Globus pallidus (tissue), 1 donor: ENCODE results near the gene TAS2R38.
"Not testable (repeated sequence)": the region's sequence is repeated elsewhere in the genome, so short reads cannot be mapped to it uniquely, and the experiment has no call there.

Experiments used
- DNase-seq: peaks from one replicate; pipeline ENCODE4 v3.0.0-alpha.2; 2015; ENCODE audit warnings: low spot score

TAS2R38 gene

DNA sequence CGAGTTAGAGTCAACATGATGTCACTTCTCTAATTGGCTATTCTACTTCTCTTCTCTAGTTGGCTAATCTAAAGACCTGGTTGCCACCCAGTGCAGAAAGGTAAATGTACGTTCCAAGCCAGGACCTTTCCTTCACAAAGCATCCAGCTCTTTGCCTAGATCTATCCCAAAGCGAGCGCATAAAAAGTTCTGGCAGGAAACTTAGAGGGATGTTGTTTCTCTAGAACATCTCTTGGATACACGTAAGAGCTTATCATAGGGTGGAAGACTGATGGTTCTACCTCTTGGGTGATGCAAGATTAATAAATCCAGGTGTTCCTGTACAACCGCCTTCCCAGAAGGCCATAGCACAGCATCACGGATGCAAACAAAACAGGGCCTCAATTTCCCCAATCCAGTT is at the start of gene TAS2R38:
TSS of gene TAS2R38 (minus strand) at position 101 of the 400 bp plus-strand sequence. CDS start at position 17, 84 bp downstream.
- DNase-seq, result no peak

DNA sequence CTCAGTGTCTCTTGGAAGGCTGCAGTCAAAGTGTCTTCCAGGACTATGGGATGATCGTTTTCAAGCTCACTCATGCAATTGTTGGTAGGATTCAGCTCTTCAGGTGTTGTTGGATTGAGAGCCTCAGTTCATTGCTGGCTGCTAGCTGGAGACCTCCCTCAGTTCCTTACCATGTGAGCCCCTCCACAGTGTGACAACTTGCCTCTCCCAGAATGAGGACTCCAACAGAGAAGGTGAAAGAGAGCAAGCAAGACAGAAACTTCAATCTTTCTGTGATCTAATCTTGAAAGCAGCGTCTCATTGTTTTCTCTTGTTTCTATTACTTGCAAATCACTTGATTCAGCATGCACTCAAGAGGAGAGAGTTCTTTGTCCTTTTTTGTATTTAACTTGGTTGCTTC is 44.6 kb upstream of the TAS2R38 start:
- DNase-seq, result no peak

DNA sequence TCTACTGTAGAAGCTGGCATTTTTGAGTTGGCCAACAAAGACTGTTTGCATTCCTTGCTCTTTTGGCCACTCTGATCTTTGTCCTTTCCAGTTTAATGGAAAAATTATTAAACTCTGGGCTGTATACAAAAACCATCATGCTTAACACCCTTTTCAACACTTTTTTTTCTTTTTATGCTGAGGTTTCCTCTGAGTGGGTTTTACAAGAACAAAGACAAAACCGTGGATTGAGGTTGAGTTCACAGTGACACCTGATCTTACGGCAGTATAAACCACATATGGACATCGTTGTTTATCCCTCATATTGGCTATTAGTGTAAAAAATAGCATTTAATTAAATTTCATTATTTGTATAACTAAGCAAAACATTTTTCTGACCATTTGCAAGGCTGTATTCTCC is 43.9 kb upstream of the TAS2R38 start:
- DNase-seq, result no peak

DNA sequence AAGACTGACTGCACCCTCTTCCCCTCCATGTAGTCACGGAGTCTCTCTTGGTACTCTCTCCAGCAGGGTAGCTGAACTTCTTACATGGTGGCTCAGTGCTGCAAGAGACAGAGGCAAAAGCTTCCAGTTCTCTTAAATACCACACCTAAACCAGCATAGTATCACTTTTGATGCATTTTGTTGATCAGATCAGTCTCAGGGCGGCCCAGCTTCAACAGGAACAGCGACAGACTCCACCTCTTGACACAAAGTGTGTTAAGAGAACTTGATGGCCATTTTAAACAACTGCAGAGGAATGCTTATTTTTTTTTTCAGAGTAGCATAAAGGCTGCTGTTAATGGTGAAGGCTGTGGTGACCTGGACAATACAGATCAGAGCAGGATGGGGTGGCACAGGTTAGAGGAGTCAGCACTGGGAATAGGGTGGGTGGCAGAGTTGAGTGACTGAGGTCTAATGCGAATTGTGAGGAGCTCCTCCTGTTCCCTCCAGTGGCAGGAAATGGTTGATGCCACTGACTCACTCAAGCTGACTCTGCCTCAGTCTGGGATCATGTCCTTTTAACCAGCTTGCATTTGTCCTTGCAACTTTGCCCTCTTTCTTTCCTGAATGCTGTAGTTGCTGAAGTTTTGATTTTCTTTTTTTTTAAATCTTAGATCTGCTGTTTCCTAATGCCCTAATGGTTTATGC is 39.4 kb upstream of the TAS2R38 start:
- no peak for DNase-seq

DNA sequence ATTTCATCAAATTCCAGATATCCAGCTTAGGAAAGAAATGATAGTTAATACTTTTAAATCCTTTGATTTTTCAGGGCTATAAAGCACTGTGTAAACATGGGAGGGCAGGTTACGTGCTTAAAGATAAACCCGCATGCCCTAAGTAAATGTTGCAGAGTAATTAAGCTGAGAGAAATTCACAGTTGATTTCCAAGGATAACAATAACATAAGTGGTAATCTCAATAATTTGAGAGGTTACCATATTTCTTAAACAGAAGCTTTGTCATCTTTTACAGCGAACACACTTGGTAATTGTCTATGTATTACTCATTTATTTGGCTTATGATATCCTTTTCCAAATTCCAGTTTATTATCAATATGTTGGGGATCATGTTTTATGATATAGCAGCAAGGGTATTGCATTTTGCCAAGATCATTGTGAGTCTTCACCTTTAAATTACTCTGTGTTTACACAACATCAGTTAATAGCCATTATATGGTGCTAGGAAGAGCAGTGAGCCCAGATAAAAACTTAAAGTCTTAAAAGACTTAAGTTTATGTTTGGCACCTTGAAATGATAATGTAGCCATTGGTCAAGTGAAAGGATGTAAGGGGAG is 37.5 kb upstream of the TAS2R38 start:
- no peak for DNase-seq

DNA sequence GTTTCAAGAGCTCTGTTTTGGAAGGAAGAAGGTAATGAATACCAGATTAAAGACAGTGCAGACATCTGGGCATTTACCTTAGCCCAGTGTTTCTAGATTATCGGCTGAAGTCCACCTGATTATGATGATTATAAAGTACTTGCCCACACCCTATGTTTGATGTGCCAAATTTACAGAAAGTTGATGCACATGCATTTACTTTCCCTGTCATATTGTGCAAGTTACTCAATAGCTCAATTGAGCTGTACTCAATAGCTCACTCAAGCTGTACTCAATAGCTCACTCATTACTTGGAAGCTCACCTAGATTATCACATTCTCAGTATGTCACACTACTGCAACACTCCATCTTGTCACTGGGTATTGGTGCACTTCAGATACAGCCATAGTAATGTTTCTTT is 35.6 kb upstream of the TAS2R38 start:
- DNase-seq, result no peak

DNA sequence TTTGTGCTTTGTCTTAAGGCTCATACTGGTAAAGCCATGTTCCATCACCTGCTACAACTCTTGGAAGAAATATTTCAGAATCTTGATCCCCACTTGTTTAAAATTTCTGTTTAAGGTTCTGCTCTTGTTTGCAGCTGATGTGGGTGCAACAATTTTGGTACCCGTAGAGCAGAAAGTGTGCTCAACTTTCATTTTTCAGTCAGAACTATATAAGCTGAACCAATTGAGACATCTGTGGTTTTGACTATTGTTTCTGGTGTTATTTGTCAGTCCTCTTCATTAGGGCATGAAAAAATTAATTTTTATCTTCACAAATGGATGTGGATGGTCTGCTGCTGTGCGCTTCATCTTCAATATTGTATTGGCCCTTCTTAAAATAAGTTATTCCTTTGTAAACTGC is 33.0 kb upstream of the TAS2R38 start:
- no peak for DNase-seq

DNA sequence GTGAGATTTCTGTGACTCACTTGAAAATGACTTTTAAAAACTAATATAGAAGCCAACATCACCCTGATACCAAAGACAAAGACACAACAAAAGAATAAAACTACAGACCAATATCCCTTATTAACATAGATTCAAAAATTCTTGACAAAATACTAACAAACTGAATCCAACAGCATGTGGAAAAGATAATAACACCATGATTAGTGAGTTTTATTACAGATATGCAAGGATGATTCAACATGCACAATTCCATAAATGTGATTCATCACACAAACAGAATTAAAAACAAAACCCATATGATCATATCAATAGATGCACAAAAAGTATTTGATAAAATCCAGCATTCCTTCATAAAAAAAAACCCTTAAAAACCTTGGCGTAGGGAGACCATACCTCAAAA is 28.6 kb upstream of the TAS2R38 start:
- DNase-seq, result no peak

DNA sequence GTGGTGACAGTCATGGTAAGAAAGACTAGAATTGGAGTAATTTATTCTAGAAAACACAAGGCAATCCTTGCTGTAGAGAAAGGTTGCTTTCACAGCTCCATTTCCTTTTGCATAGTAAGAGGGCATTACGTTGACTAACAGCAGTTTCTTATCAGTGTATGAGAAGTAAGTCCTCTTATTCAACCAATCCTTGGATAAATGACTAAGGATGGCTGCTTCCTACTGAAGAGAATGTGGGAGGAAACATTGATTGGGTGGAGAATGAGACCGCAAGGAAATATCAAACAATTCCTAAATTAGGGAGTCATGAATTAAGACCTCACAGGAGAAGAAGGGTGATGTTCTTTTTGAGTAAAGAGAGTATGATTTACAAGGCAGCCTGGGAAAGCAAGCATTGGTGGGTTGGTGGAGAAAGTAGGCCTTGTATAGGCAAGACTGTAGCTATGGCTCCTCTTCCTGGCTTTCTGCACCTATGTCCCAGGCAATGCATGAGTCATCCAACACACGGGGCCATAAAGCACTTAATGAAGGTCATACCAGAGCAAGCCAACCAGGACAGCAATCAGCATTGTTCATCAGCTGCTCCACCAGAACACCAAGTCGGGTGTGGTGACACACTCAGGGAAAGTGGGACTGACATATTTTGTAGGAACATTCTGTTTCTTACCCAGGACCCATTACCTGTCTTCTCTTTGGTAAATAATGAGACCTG is 27.7 kb upstream of the TAS2R38 start:
- DNase-seq, result no peak

DNA sequence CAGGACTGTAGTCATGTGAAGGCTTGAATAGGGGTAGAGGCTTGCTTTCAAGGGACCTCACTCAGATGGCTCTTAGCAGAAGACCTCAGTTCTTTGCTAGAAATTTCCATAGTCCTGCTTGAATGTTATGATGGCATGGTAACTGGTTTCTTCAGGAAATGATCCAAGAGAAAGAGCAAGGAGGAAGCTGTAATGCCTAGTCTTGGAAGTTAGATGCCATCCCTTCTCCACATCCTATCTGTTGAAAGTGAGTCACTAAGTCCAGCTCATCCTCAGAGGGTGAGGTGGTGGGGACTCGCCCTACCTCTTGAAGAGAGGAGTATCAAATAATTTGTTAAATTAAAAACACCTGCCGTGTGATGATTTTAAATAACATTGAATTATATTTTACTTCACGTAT is 26.7 kb upstream of the TAS2R38 start:
- DNase-seq, result no peak

DNA sequence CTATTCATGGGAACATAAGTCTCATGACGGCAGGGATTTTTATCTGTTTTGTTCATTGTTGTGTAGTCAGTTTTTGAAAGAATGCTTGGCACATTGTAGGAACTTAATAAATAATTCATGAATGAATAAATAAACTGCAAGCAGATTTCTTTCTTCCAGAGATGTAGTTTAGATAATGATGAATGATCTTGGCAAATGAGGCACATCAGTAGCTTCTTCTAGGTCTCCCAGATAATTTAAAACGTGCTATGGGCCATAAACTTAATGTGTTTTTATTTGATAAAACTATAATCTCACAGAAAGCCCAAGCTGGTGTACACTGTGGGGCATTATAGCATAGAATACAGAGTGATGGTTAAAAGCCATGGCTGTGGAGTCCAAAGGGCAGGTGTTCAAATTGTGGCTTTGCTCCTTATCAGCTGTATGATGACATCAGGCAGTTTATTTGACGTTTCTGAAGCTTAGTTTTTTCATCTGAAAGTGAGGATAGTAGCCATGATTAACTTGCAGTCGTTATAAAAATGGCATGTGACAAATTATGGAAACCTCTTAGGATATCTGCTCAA is 25.6 kb upstream of the TAS2R38 start:
- DNase-seq, result no peak

DNA sequence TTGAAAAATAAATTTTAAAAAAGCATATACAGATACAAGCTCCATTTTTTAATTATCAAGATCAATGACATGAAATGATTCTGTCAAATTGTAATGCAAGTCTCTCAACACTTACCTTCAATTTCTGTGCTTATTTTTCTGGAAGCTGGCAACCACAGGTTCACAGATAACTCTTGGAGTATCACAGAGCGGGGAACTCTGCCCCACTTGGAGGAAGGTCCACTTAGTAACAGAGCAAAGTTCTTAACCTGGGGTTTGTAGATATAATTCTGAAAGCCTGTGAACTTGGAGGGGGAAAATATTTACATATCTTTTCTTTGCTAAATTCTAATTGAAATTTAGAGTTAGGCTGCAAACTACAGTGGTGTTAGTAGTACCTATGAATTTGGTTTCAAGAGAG is 19.8 kb upstream of the TAS2R38 start:
- no peak for DNase-seq

DNA sequence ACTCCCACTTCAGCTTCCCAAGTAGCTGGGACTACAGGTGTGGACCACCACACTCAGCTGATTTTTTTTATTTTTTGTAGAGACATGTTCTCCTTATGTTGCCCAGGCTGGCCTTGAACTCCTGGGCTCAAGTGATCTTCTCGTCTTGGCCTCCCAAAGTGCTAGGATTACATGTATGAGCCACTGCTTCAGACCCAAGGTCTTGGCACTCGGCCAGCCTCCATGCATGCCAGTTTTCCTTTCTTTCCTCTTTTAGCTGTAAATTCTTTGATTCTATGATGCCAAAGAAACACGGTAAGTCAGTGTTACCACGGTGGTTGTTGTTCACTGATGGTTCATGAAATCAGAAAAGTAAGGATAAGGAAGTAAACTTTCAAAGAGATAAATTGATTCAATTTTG is 19.1 kb upstream of the TAS2R38 start:
- DNase-seq, result no peak

DNA sequence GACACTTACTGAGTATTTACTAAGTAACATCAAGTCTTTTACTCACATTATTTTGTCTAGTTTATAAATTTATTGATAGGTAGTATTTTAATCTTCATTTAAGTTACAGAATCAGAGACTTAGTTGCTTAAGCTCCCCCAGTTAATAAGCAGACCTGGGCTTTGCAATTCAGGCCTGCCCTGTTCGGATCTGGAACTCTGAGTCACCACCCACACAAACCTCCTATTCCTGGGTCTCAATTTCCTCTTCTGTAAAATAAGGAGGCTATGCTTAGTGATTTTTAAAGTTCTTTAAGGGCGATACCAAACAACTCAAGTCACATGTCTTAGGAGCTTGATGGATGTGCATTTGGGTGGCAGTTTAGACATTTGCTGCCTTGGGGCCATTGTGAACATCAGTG is 18.6 kb upstream of the TAS2R38 start:
- DNase-seq, result no peak

DNA sequence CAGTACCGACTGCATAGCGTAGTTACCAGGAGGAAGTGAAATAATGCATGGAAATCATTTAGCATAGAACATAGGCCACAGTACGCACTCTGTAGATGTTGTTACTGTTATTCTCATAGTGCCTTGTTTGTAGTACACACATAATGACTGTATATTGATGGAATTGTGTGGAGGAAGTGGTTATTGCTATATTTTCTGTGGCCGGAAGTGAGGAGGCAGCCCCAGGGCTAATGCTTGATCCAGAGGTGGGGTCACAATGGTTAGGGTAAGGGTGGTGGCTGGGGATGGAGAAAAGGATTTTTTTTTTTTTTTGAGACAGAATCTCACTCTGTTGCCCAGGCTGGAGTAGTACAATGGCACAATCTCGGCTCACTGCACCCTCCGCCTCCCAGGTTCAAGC is 17.6 kb upstream of the TAS2R38 start:
- no peak for DNase-seq

DNA sequence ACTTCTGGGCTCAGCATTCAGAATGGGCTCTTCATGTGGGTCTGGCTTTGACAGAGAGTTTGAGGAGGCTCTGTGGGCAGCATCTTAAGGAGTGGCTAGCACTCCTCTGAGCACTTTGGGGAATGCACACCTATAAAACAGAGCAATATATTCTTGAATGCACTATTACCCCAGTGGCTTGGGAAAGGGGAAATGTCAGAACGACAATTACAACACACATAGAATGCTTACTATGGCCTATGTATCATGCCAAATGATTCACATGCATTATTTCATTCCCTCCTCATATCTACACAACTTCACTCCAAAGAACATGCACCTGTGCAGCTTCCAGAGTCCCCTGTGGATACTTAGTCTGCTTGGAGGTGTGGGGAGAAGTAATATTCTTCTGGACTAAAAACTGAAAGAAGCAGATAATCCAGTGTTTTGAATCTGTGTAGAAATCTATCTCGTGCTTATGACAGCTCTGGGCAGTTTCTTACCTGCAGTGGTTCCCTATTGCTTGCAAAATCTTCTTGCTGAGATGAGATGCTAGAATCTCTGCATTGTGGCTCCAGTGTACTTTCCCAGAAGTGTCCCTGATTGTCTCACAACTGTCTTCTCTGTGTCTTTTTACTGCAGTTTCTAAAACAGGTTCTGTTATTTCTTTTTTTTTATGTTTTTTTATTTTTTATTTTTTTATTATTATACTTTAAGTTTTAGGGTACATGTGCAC is 16.6 kb upstream of the TAS2R38 start:
- DNase-seq, result no peak

DNA sequence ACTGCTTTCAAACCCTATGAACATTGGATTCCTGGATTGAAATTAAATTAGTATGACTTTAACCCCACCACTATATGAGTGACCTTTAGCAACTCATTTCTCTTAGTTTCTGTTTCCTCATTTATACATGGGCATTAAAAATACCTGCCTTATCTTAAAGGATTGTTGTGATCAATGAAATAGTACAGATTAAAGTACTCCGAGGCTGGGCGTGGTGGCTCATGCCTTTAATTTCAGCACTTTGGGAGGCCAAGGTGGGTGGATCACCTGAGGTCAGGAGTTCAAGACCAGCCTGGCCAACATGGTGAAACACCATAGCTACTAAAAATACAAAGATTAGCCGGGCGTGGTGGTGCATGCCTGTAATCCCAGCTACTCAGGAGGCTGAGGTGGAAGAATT is 14.2 kb upstream of the TAS2R38 start:
- DNase-seq, result not testable (repeated sequence)

DNA sequence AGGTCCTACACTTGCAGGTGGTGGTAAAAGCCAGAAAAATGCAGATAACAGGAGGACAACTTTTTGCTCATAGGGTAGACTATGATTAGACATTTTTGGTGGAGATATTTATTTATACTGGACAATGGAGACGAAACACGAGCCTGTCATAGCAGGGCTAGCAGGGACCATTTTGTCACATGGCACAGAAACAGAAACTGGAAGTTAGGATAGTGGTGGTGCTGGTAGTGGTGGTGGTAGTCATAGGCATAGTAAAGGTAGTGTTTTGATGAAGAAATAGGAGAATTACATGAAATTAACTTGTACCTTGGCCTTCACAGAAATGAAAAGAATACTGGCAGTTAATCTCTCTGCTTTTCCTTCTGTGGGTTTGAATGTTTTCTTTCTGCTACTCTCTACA is 13.3 kb upstream of the TAS2R38 start:
- DNase-seq, result no peak

DNA sequence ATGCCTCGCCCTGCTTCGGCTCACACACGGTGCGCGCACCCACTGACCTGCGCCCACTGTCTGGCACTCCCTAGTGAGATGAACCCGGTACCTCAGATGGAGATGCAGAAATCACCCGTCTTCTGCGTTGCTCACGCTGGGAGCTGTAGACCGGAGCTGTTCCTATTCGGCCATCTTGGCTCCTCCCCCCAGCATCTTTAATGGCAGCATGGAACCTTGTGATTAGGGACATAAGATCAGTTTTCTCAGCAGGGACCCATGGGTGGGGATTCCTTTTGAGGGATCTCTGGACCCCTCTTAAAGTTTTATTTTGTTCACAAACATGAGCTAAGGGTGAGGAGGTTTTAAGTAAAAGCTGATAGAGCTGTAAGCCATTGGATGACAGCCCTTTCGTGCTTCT is 12.4 kb upstream of the TAS2R38 start:
- DNase-seq, result not testable (repeated sequence)

DNA sequence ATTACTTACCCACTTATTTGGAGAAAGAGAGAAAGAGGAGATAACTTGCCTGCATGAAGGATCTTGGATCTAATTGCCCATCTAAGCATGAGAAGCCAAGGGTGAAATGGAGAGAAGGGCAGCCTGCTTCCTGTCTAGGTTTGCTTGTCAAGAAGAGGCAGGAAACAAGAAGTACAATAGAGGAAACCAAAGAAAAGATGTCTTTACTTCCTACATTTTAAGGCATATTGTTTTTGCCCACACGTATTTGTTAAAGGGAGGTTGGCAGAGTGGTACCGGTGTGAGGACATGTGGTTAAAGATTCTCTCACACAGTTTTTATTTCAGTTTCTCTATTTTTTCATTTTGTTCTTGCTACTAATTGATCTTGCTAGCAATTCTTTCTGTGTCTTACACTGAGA is 6.0 kb upstream of the TAS2R38 start:
- DNase-seq, result no peak

DNA sequence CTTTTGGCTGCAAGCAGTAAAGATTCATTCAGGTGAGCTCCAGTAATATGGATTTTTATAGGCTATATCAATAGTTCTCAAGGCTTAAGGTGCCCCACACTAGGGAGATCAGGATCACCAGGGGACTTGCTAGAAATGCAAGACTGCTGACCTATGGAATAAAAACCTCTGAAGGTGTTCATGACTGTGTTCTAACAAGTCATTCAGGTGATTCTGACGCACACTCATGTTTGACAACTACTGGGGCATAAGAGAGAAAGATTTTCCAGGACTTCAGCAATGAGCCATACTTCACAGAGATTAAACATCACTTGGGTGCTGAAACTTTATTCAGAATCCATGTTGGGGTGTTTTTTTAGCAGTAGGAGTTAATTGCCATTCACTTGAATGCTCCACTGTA is 4.8 kb upstream of the TAS2R38 start:
- no peak for DNase-seq

DNA sequence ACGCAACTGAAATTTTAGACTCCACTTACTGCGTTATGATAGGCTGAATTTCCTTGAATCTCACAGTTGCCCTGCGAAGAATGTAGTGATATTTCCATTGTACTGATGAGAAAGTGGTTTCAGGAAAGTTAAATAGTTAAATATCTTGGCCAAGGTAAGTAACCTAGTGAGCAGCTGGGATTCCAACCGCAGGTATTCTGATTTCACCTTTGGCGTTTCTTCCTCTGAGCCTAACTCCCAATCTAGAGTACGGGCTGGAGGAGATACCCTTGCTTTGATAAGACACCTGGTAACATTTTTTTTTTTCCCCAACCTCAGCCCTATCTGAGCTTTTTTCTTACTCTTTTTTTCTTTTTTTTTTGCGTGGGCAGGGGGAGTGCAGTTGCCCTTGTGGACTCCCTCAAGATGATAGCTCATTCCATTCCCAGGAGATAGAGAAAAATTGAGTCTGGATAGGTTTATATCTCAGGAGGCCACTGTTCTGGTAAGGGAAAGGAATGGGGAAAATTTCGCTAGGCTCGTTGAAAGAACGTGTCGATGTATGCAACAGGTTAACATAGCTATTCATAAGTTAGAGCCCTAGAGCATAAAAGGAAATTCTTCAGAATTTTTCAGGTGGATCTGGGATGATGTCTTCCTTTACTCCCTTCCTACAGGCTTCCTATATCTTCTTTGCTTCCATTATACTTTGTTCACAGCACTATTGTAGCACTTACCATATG is 3.1 kb upstream of the TAS2R38 start:
- no peak for DNase-seq
